ENCODE measurements around the gene GOLGA8M.
"Not testable (repeated sequence)": the region's sequence is repeated elsewhere in the genome, so short reads cannot be mapped to it uniquely, and the experiment has no call there.

The GOLGA8M gene, protein sequence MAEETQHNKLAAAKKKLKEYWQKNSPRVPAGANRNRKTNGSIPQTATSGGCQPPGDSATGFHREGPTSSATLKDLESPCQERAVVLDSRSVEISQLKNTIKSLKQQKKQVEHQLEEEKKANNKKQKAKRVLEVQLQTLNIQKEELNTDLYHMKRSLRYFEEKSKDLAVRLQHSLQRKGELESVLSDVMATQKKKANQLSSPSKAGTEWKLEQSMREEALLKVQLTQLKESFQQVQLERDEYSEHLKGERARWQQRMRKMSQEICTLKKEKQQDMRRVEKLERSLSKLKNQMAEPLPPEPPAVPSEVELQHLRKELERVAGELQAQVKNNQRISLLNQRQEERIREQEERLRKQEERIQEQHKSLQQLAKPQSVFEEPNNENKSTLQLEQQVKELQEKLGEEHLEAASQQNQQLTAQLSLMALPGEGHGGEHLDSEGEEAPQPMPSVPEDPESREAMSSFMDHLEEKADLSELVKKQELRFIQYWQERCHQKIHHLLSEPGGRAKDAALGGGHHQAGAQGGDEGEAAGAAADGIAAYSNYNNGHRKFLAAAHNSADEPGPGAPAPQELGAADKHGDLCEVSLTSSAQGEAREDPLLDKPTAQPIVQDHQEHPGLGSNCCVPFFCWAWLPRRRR

DNA sequence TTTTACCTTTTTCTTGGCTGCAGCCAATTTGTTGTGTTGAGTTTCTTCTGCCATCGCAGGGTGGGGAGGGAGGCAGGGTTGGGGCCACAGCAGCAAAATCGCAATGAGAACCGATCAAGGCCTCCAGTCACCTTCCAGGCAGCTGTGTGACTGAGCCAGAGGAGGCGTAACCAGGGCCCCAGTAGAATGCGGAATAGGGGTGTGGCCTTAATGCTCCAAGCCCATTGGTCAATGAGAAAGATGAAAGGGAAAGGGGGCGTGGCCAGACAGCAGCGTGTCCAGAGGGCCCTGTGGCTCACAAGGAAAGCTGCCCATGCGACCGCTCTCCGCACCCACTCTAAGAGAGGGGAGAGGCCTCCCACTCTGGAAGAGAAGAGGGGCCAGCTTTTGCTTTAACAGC, at the start of gene GOLGA8M:
Gene GOLGA8M (minus strand): TSS at position 152 of the 400 bp plus-strand sequence. CDS start 98 bp downstream, at position 54.
- not testable (repeated sequence) for H3K9me3 Mint-ChIP-seq; H3K4me1 Mint-ChIP-seq; H3K36me3 Mint-ChIP-seq; H3K4me3 Mint-ChIP-seq; ATAC-seq; H3K27ac Mint-ChIP-seq; DNase-seq (ENCODE audit: low spot score in 2 of 2)

DNA sequence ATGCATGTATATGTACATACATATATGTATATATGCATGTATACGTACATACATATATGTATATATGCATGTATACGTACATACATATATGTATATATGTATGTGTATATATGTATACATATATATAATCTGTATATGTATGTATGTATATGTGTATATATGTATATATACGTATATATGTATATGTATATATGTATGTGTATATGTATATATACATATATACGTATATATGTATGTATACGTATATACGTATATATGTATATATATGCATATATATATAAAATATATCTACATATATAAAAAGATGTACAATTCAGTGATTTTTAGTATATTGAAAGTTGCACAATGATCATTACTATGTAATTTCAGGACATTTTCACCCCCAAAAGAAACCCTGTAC, 30.7 kb upstream of the GOLGA8M start:
- H3K9me3 Mint-ChIP-seq; H3K36me3 Mint-ChIP-seq; H3K27ac Mint-ChIP-seq; H3K4me3 Mint-ChIP-seq; ATAC-seq; H3K4me1 Mint-ChIP-seq; DNase-seq (ENCODE audit: low spot score in 2 of 2): not testable (repeated sequence)

DNA sequence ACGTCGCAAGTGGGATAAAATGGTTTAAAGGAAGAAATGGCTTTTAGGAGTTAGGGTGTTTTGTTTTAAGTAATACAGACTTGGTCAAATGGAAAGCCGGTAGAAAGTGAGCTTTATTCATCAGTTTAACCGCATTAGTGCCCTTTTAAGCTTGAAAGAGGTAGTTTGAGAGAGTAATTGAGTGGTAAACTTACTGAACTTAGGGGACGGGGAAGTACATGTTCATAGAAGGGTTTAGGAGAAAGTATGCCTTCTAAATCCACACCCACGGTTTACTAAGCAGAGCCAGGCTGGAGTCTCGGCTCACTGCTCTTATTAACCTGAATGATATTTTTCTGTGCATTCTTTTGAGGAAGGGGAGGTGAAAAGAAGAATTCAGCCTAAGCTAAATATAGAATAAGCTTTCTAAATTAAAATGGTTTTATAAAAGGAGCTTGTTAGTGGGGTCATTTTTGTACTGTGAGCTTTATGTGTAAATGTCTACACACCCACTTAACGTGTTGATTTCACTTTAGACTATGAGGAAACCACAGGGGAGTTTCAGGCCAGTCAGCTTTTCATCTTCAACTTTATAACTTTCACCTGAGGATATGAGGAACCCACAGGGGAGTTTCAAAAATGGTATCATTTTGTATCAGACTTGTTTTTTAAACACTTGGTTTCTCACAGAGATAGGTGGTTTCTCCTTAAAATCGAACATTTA, 26.5 kb upstream of the GOLGA8M start:
- peak; percentile 86 for ATAC-seq
- H3K9me3 Mint-ChIP-seq; H3K36me3 Mint-ChIP-seq; DNase-seq (ENCODE audit: low spot score in 2 of 2); H3K4me1 Mint-ChIP-seq: not testable (repeated sequence)
- H3K4me3 Mint-ChIP-seq = peak overlapping the region; percentile 49
- H3K27ac Mint-ChIP-seq = peak overlapping the region; percentile 10

DNA sequence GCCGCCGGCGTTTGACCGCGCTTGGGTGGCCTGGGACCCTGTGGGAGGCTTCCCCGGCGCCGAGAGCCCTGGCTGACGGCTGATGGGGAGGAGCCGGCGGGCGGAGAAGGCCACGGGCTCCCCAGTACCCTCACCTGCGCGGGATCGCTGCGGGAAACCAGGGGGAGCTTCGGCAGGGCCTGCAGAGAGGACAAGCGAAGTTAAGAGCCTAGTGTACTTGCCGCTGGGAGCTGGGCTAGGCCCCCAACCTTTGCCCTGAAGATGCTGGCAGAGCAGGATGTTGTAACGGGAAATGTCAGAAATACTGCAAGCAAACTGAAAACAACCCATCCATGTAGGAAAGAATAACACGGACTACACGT, 26.0 kb upstream of the GOLGA8M start:
- not testable (repeated sequence) for H3K4me1 Mint-ChIP-seq; DNase-seq (ENCODE audit: low spot score in 2 of 2); H3K36me3 Mint-ChIP-seq; H3K9me3 Mint-ChIP-seq
- H3K4me3 Mint-ChIP-seq = peak overlapping the region; percentile 49
- peak overlapping the region; percentile 10 for H3K27ac Mint-ChIP-seq
- ATAC-seq = peak; percentile 44

DNA sequence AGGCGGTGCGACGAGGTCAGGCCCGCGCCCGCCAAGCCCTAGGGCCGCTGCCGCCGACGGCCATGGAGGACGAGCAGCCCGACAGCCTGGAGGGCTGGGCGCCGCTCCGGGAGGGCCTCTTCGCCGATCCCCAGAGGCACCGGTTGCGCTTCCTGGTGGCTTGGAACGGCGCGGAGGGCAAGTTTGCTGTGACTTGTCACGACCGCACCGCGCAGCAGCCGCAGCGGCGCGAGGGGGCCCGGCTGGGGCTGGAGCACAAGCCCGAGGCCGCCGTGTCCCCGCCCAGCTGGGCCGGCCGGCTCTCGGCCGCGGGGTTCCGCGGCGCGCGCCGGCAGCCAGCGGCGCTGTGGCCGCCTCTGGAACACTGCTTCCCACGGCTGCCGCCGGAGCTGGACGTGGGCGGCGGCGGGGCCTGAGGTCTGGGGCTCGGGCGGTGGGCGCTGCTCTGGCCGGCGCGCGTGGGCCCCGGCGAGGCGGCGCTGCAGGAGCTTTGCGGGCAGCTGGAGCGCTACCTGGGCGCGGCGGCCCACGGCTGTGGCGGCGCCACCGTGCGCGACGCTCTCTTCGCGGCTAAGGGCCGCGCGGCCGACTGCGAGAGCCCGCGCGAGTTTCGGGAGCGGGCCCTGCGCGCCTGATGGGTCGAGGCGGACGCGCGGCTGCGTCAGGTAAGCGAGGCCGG, 25.4 kb upstream of the GOLGA8M start:
- not testable (repeated sequence) for H3K4me1 Mint-ChIP-seq, H3K9me3 Mint-ChIP-seq, H3K36me3 Mint-ChIP-seq, H3K4me3 Mint-ChIP-seq, H3K27ac Mint-ChIP-seq
- peak in 1 of 2 donors; percentile 57 for DNase-seq (ENCODE audit: low spot score in 2 of 2)
- ATAC-seq = peak; percentile 66

DNA sequence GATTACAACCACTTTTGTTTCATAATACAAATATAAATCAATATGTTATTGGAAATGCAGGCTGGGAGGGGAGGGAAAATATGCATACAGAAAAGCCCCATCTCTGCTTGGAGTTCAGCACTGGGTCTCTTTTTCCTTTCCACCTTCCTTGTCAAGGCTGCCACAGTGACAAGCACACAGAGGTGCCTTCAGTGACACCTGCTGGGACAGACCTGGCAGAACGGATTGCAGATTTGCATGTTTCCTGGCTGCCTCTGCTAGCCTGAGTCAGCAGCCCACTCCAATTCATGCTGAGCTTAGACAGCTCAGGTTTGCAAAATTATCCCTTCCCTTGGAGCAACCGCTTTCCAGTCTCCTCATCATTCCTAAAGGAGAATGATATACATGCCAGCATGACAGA, 15.8 kb upstream of the GOLGA8M start:
- not testable (repeated sequence) for H3K36me3 Mint-ChIP-seq; H3K4me1 Mint-ChIP-seq; DNase-seq (ENCODE audit: low spot score in 2 of 2); H3K9me3 Mint-ChIP-seq; H3K27ac Mint-ChIP-seq; H3K4me3 Mint-ChIP-seq; ATAC-seq

DNA sequence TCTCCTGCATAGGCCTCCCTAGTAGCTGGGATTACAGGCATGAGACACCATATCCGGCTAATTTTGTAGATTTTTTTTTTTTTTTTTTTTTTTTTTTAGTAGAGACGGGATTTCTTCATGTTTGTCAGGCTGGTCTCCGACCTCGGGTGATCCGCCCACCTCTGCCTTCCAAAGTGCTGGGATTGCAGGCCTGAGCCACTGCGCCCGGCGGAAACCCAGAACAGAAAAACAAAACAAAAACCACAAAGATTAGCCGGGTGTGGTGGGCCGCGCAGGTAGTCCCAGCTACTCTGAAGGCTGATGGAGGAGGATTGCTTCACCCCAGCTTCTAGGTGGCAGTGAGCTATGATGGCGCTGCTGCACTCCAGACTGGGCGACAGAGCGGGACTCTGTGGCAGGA, 14.8 kb upstream of the GOLGA8M start:
- DNase-seq (ENCODE audit: low spot score in 2 of 2); H3K27ac Mint-ChIP-seq; ATAC-seq; H3K4me1 Mint-ChIP-seq; H3K36me3 Mint-ChIP-seq; H3K4me3 Mint-ChIP-seq; H3K9me3 Mint-ChIP-seq: not testable (repeated sequence)

DNA sequence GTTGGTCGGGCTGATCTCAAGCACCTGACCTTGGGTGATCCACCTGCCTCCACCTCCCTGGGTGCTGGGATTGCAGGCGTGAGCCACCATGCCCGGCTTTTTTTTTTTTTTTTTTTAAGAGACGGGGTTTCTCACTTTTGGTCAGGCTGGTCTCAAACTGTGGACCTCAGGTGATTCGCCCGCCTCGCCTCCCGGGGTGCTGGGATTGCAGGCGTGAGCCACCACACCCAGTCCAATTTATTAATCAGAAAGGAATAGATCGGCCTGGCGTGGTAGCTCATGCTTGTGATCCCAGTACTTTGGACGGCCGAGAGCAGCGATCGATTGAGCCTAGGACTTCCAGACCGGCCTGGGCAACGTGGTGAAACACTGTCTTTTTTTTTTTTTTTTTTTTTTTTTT, 13.9 kb upstream of the GOLGA8M start:
- Mint-ChIP-seq H3K4me3 (no peak overlapping the region), H3K9me3 (no peaks in the 10 kb centered on the region), H3K36me3 (no peaks in the 10 kb centered on the region), H3K27ac (no peak overlapping the region), H3K4me1 (no peaks in the 10 kb centered on the region)
- DNase-seq (ENCODE audit: low spot score in 2 of 2) (no peak), ATAC-seq (no peak)

DNA sequence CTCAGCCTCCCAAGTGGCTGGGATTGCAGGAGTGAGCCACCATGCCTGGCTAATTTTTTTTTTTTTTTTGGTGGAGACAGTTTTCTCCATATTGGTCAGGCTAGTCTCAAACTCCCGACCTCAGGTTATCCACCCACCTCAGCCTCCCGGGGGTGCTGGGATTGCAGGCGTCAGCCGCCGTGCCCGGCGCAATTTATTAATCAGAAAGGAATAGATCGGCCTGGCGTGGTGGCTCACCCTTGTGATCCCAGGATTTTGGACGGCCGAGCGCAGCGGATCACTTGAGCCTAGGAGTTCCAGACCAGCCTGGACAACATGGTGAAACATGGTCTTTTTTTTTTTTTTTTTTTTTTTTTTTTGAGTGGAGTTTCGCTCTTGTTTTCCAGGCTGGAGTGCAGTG, 13.3 kb upstream of the GOLGA8M start:
- DNase-seq (ENCODE audit: low spot score in 2 of 2) (no peak), ATAC-seq (no peak)
- no peak overlapping the region for H3K27ac Mint-ChIP-seq
- no peaks in the 10 kb centered on the region for H3K9me3 Mint-ChIP-seq
- H3K36me3 Mint-ChIP-seq = no peaks in the 10 kb centered on the region
- no peaks in the 10 kb centered on the region for H3K4me1 Mint-ChIP-seq
- H3K4me3 Mint-ChIP-seq = no peak overlapping the region

DNA sequence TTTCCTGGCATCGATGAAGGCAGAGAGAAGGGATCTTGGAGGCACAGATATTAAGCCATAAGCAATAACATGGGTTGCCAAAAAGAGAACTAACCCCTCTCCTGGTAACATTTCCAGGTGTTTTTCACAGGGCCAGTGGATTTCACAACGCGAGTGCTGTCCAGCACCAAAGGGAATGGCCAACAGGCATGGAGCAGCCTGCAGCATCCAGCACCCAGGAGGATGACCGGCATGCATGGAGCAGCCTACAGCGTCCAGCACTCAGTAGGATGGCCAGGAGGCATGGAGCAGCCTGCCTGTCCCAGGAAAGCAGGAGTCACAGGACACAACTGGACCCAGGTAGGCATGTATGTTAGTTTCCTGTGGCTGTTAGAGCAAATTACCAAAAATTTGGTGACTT, 11.8 kb upstream of the GOLGA8M start:
- not testable (repeated sequence) for H3K4me1 Mint-ChIP-seq; DNase-seq (ENCODE audit: low spot score in 2 of 2); H3K27ac Mint-ChIP-seq; H3K9me3 Mint-ChIP-seq; H3K4me3 Mint-ChIP-seq; H3K36me3 Mint-ChIP-seq; ATAC-seq

DNA sequence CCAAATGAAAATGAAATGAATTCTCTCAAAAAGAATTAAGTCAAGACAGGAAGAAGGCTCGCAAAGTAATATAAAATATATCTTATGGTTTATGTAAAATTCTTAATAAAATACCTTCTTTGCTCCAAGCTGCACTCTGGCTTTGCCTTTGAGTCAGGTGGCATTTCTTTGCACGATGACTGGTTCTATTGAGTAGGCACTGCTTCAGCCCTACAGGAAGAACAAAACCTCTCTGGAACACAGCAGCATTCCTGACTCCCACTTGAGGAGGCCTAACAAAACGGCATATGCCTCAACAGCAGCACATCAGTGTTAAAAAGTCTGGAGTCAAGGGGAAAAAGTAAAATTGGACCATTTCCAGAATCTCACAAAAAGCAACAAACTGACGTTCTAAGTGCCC, 7.4 kb upstream of the GOLGA8M start:
- H3K9me3 Mint-ChIP-seq; ATAC-seq; H3K36me3 Mint-ChIP-seq; H3K4me1 Mint-ChIP-seq; H3K27ac Mint-ChIP-seq; H3K4me3 Mint-ChIP-seq; DNase-seq (ENCODE audit: low spot score in 2 of 2): not testable (repeated sequence)

DNA sequence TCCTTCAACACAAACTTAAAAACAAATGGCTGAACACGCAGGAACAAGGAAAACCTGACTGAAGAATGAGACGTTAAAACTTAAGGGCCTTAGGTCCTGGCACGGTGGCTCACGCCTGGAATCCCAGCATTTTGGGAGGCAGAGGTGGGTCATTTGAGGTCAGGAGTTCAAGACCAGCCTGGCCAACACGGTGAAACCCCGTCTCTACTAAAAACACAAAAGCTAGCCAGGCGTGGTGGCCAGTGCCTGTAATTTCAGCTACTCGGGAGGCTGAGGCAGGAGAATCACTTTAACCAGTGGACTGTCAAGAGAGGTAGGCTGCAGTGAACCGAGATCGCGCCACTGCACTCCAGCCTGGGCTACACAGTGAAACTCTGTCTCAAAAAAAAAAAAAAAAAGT, 6.4 kb upstream of the GOLGA8M start:
- not testable (repeated sequence) for H3K9me3 Mint-ChIP-seq; H3K36me3 Mint-ChIP-seq; H3K4me3 Mint-ChIP-seq; DNase-seq (ENCODE audit: low spot score in 2 of 2); H3K27ac Mint-ChIP-seq; H3K4me1 Mint-ChIP-seq; ATAC-seq

DNA sequence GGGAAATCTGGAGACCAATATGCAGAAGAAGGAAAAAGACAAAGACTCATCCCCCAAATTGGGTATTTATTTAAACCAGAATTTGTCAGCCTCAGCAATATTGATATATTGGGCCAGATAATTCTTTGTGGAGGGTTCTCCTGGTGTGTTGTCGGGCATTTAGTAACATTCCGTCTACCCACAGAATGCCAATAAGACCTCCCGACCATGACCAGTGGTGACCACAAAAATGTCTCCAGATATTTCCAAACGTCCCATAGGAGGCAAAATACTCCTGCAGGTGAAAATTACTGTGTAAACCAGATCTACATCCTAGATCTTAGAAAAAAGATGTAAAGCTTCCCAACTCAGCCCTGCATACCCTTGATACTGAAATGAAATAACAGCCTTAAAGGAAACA, 2.0 kb upstream of the GOLGA8M start:
- not testable (repeated sequence) for H3K4me3 Mint-ChIP-seq; H3K4me1 Mint-ChIP-seq; H3K9me3 Mint-ChIP-seq; DNase-seq (ENCODE audit: low spot score in 2 of 2); H3K36me3 Mint-ChIP-seq; ATAC-seq; H3K27ac Mint-ChIP-seq

DNA sequence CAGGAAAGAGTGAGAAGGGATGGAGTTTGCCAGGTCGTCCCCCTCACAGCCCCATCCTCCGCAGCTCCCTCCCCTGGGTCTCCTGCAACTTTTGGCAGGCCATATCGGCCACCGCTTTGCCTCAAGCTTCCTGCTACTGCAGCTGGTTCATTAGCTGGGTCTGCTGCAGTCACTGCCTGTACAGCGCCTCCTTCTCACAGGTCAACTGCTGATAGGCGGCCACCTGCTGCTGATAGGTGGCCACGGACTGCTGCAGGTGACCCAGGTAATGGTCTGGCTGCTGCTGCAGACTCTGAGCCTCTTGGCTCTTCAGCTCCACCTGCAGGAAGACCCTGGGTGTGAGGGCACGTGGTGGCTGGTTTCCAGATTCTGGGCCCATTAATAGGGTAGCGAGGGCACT, 8.3 kb downstream of the GOLGA8M start:
- not testable (repeated sequence) for H3K36me3 Mint-ChIP-seq; H3K9me3 Mint-ChIP-seq; ATAC-seq; H3K4me3 Mint-ChIP-seq; DNase-seq (ENCODE audit: low spot score in 2 of 2); H3K27ac Mint-ChIP-seq; H3K4me1 Mint-ChIP-seq

DNA sequence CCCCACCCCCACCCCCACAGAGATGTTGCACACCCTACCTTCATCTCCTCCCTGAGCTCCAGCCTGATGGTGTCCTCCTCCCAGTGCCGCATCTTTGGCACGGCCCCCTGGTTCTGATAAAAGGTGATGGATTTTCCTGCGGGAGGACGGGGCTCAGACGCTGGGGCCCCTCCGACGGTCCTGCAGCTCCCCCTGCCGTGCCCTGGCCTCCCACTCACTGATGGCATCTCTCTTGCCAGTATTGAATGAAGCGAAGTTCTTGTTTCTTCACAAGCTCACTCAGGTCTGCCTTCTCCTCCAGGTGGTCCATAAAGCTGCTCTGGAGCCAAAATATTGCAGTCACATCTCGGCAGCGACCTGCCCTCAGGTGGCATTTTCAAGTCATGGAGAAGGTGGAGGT, 9.8 kb downstream of the GOLGA8M start:
- not testable (repeated sequence) for H3K4me3 Mint-ChIP-seq; H3K9me3 Mint-ChIP-seq; DNase-seq (ENCODE audit: low spot score in 2 of 2); H3K4me1 Mint-ChIP-seq; ATAC-seq; H3K36me3 Mint-ChIP-seq; H3K27ac Mint-ChIP-seq
